Fibroblast of gingiva (primary cell): ENCODE data around the gene DGLUCY.

ENCODE experiments used
- DNase-seq: peaks from one replicate; pipeline ENCODE4 v3.0.0-alpha.2; 2011; ENCODE audit warnings: low read depth

DGLUCY gene

GRCh38 chr14:91111443-91111842 lies 2.4 kb upstream of the DGLUCY start:
- no peak for DNase-seq

- DNase-seq, result no peak
Measured at GRCh38 chr14:91112194-91112593, 1.7 kb upstream of the DGLUCY start.

- peak; percentile 44 for DNase-seq
Measured at GRCh38 chr14:91114079-91115065, 499 bp downstream of the DGLUCY start.

GRCh38 chr14:91115986-91116770 lies 2.3 kb downstream of the DGLUCY start:
- DNase-seq, result peak; percentile 65

- DNase-seq, result no peak
Measured at GRCh38 chr14:91116913-91117588, 3.2 kb downstream of the DGLUCY start.

- DNase-seq, result no peak
Measured at GRCh38 chr14:91117960-91118359, 4.1 kb downstream of the DGLUCY start.

- DNase-seq, result no peak
Measured at GRCh38 chr14:91118511-91119068, 4.7 kb downstream of the DGLUCY start.

- DNase-seq, result peak; percentile 56
Measured at GRCh38 chr14:91119556-91120311, 5.9 kb downstream of the DGLUCY start.

- peak; percentile 60 for DNase-seq
Measured at GRCh38 chr14:91123201-91123600, 9.3 kb downstream of the DGLUCY start.

- peak; percentile 17 for DNase-seq
Measured at GRCh38 chr14:91124406-91125270, 10.8 kb downstream of the DGLUCY start.

- no peak for DNase-seq
Measured at GRCh38 chr14:91125271-91125660, 11.4 kb downstream of the DGLUCY start.

- DNase-seq, result no peak
Measured at GRCh38 chr14:91125801-91126200, 11.9 kb downstream of the DGLUCY start.

- DNase-seq, result peak; percentile 27
Measured at GRCh38 chr14:91126761-91127160, 12.9 kb downstream of the DGLUCY start.

- DNase-seq, result no peak
Measured at GRCh38 chr14:91127401-91127801, 13.5 kb downstream of the DGLUCY start.

GRCh38 chr14:91127924-91128323 lies 14.1 kb downstream of the DGLUCY start:
- DNase-seq, result no peak

GRCh38 chr14:91128699-91129098 lies 14.8 kb downstream of the DGLUCY start:
- DNase-seq, result no peak

GRCh38 chr14:91129261-91129660 lies 15.4 kb downstream of the DGLUCY start:
- DNase-seq, result no peak

GRCh38 chr14:91135039-91135438 lies 21.2 kb downstream of the DGLUCY start:
- DNase-seq, result no peak

GRCh38 chr14:91138511-91139359 lies 24.9 kb downstream of the DGLUCY start:
- no peak for DNase-seq
